ENCODE data around the gene KIF17.
A peak's percentile ranks its signal among the peaks of the same experiment; 100 is the strongest.

Gene KIF17

DNA sequence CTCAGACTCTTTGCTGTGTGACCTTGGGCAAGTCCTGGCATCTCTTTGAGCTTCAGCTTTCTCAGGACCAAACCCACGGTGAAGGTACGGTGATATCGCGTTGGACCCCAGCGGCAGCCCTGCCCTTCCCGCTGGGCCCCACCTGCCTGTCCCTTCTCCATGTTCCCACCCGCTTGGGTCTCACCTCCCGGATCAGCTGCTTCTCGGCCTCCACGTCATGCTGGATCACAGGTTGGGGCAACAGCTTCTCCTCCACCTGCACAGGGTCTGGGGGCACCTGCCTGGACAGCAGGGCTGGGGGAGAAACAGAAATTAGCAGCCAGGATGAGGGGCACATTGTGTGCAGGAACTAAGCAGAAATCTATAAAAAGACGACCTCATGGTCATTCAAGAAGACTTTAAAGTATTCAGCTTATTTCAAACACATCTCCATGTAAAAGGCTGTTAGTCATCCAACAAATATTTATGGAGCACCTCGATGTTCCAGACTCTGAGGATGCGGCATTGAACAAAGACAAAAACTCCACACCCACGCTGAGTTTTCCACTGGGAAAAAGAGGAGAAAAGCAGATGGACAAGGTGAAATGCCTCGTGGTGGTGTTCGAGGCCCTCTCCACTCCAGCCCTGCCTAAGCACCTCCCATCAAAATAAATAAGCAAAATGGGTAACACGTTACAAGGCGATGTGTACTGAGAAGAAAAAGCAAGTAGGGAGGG lies 19.5 kb downstream of the KIF17 start:
- Mint-ChIP-seq H3K9me3 (no peaks in the 10 kb centered on the region), H3K27me3 (peaks cover 13 to 23% of the 10 kb centered on the region in 2 donors), H3K36me3 (no peaks in the 10 kb centered on the region), H3K27ac (no peak overlapping the region), H3K4me3 (no peak overlapping the region), H3K4me1 (peaks cover 6 to 16% of the 10 kb centered on the region in 2 donors)
- no peak for ATAC-seq (replicated peaks)
- no peak for DNase-seq

DNA sequence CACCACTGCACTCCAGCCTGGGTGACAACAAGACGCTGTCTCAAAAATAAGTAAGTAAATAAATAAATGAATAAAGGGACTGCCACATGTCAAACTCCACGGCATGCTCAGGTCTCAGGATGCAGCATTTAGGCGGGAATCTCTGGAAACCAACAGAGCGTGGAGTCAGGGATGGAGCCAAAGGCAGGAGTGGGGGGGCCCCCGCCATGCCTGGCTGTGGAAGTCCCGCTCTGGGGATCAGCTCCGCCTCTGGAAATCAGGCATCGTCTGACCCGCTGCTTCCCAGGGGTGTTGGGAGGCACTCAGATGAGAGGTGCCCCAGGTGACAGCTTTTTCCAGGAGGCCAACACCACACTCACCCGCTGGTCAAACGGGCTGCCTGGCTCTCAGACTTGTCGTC lies 20.2 kb downstream of the KIF17 start:
- Mint-ChIP-seq H3K27me3 (peaks cover 9 to 19% of the 10 kb centered on the region in 2 donors), H3K36me3 (no peaks in the 10 kb centered on the region), H3K4me1 (peaks cover 6 to 16% of the 10 kb centered on the region in 2 donors)

GRCh38 chr1:20696397-20697333 lies 21.1 kb downstream of the KIF17 start:
- DNase-seq (peak; percentile 62), ATAC-seq (replicated peaks) (peak; percentile 95 to 96)
- H3K4me3 Mint-ChIP-seq: peak overlapping the region; percentile 91 to 94
- H3K27me3 Mint-ChIP-seq: peaks cover 8 to 16% of the 10 kb centered on the region in 2 donors
- peaks cover 0 to 4% of the 10 kb centered on the region in 2 donors for H3K9me3 Mint-ChIP-seq
- peak overlapping the region; percentile 88 for H3K27ac Mint-ChIP-seq
- peaks cover 6 to 16% of the 10 kb centered on the region in 2 donors for H3K4me1 Mint-ChIP-seq
- no peaks in the 10 kb centered on the region for H3K36me3 Mint-ChIP-seq

More for the DNA sequence above, 20.2 kb downstream of the KIF17 start:
- Mint-ChIP-seq H3K9me3 (no peaks in the 10 kb centered on the region), H3K27ac (no peak overlapping the region), H3K4me3 (no peak overlapping the region)
- DNase-seq (no peak), ATAC-seq (replicated peaks) (no peak)

DNA sequence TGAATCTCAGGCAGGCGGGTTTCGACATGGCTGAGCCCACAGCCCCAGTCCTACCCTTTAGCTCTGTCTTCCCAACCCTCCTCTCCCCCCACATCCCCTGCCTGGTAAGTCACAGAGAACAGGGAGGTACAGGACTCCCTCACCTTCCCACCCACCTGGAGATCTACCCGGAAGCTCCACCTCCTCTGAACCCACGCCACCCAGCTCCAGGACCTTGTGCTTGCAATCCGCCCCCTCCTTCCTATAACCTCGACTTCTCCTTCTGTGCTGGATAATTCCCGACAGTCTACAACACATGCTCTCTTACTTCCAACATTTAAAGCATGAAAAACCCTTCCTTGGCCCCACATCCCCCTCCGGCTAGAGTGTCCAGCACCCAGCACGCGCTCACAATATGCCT lies 22.3 kb downstream of the KIF17 start:
- H3K27ac Mint-ChIP-seq: no peak overlapping the region
- no peak overlapping the region for H3K4me3 Mint-ChIP-seq
- peaks cover 3 to 16% of the 10 kb centered on the region in 2 donors for H3K27me3 Mint-ChIP-seq
- H3K4me1 Mint-ChIP-seq: peaks cover 6 to 16% of the 10 kb centered on the region in 2 donors
- ATAC-seq (replicated peaks) (no peak), DNase-seq (no peak)
- peaks cover 0 to 5% of the 10 kb centered on the region in 2 donors for H3K9me3 Mint-ChIP-seq
- H3K36me3 Mint-ChIP-seq: no peaks in the 10 kb centered on the region

- ATAC-seq (replicated peaks) (no peak), DNase-seq (no peak)
- Mint-ChIP-seq H3K9me3 (peaks cover 0 to 5% of the 10 kb centered on the region in 2 donors), H3K4me1 (peaks cover 6 to 16% of the 10 kb centered on the region in 2 donors), H3K4me3 (no peak overlapping the region), H3K27me3 (peaks cover 3 to 16% of the 10 kb centered on the region in 2 donors), H3K36me3 (no peaks in the 10 kb centered on the region), H3K27ac (no peak overlapping the region)
Measured at GRCh38 chr1:20693623-20694022, 24.2 kb downstream of the KIF17 start.

GRCh38 chr1:20691872-20692271 lies 25.9 kb downstream of the KIF17 start:
- Mint-ChIP-seq H3K27ac (no peak overlapping the region), H3K4me1 (peaks cover 5 to 13% of the 10 kb centered on the region in 2 donors), H3K9me3 (peaks cover 0 to 5% of the 10 kb centered on the region in 2 donors), H3K36me3 (no peaks in the 10 kb centered on the region), H3K4me3 (no peak overlapping the region), H3K27me3 (peaks cover 3 to 21% of the 10 kb centered on the region in 2 donors)
- DNase-seq: no peak
- ATAC-seq (replicated peaks): no peak

- Mint-ChIP-seq H3K27ac (no peak overlapping the region), H3K36me3 (no peaks in the 10 kb centered on the region), H3K27me3 (peaks cover 10 to 32% of the 10 kb centered on the region in 2 donors), H3K4me3 (no peak overlapping the region), H3K9me3 (peaks cover 0 to 5% of the 10 kb centered on the region in 2 donors), H3K4me1 (peaks cover 0 to 5% of the 10 kb centered on the region in 2 donors)
- DNase-seq (no peak), ATAC-seq (replicated peaks) (no peak)
Measured at GRCh38 chr1:20689645-20690056, 28.2 kb downstream of the KIF17 start.

GRCh38 chr1:20686883-20687725 lies 30.7 kb downstream of the KIF17 start:
- H3K4me3 Mint-ChIP-seq: no peak overlapping the region
- H3K9me3 Mint-ChIP-seq: peaks cover 0 to 5% of the 10 kb centered on the region in 2 donors
- peaks cover 0 to 8% of the 10 kb centered on the region in 2 donors for H3K4me1 Mint-ChIP-seq
- H3K36me3 Mint-ChIP-seq: no peaks in the 10 kb centered on the region
- no peak for ATAC-seq (replicated peaks)
- DNase-seq: no peak
- H3K27me3 Mint-ChIP-seq: peaks cover 16 to 33% of the 10 kb centered on the region in 2 donors
- H3K27ac Mint-ChIP-seq: no peak overlapping the region

- H3K27me3 Mint-ChIP-seq: peaks cover 22 to 33% of the 10 kb centered on the region in 2 donors
- DNase-seq (no peak), ATAC-seq (replicated peaks) (no peak)
- peaks cover 0 to 9% of the 10 kb centered on the region in 2 donors for H3K4me1 Mint-ChIP-seq
- H3K4me3 Mint-ChIP-seq: no peak overlapping the region
- H3K27ac Mint-ChIP-seq: no peak overlapping the region
- H3K9me3 Mint-ChIP-seq: no peaks in the 10 kb centered on the region
- no peaks in the 10 kb centered on the region for H3K36me3 Mint-ChIP-seq
Measured at GRCh38 chr1:20685741-20686140, 32.1 kb downstream of the KIF17 start.

DNA sequence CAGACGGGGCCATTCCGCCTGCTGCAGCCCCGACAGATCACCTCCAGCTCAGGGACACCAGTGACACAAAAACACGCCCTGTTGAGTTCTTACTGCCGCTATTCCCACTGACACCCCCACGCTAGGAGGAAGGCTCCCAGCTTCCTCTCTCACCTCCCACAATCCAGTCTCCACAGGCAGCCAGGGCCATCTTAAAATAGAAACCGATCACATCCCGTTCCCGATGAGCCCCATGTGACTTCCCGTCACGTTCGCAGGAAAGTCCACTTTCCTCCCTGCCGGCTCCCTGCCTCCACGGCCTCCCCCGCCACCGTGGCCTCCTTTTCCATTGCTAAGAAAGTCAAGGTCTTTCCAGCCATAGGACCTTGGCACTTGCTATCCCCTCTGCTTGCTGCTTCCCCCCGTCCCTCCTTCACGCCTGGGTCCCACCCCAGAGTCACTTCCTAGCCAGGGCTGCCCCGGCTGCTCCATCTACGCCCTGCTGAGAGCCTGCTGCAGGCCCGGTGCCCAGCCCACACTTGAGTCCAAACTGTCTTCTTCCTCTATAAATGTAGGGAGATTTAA lies 32.6 kb downstream of the KIF17 start:
- H3K27me3 Mint-ChIP-seq: peaks cover 22 to 33% of the 10 kb centered on the region in 2 donors
- no peak overlapping the region for H3K4me3 Mint-ChIP-seq
- ATAC-seq (replicated peaks): no peak
- H3K27ac Mint-ChIP-seq: no peak overlapping the region
- H3K9me3 Mint-ChIP-seq: no peaks in the 10 kb centered on the region
- H3K36me3 Mint-ChIP-seq: no peaks in the 10 kb centered on the region
- peaks cover 0 to 9% of the 10 kb centered on the region in 2 donors for H3K4me1 Mint-ChIP-seq
- DNase-seq: no peak

- no peak for ATAC-seq (replicated peaks)
- H3K27me3 Mint-ChIP-seq: peaks cover 22 to 33% of the 10 kb centered on the region in 2 donors
- H3K4me3 Mint-ChIP-seq: no peak overlapping the region
- DNase-seq: no peak
- H3K4me1 Mint-ChIP-seq: peaks cover 0 to 9% of the 10 kb centered on the region in 2 donors
- no peaks in the 10 kb centered on the region for H3K36me3 Mint-ChIP-seq
- H3K27ac Mint-ChIP-seq: no peak overlapping the region
- no peaks in the 10 kb centered on the region for H3K9me3 Mint-ChIP-seq
Measured at GRCh38 chr1:20684651-20685050, 33.2 kb downstream of the KIF17 start.

DNA sequence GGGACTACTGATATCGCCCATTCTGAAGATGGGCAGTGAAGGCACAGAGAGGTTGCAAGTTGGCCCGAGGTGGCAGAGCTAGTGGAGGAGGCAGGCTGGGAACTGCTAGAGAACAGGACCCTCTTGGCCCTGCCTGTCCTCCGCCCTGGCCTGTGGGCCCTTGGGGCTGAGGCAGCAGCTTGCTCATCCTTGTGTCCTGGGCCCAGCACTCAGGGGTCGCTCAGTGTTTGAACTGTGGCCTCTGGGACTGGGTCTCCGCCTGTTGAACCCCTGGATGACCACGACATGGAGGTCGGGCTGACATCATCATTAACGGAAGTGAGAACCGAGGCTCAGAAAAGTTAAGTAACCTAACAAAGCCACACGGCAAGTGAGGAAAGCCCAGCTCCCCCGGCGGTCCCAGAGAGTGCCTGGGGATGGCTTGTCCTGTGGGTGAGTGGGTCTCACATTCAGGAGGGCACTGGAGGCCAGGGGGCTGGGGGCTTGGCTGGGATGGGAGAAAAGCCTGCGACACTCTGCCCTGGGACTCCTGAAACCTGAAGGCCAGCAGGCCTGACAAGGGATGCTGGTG lies 33.7 kb downstream of the KIF17 start:
- Mint-ChIP-seq H3K36me3 (no peaks in the 10 kb centered on the region), H3K4me1 (peaks cover 4 to 9% of the 10 kb centered on the region in 2 donors), H3K27me3 (peaks cover 22 to 33% of the 10 kb centered on the region in 2 donors), H3K4me3 (no peak overlapping the region), H3K9me3 (no peaks in the 10 kb centered on the region), H3K27ac (no peak overlapping the region)
- ATAC-seq (replicated peaks) (no peak), DNase-seq (no peak)

GRCh38 chr1:20683614-20684013 lies 34.2 kb downstream of the KIF17 start:
- Mint-ChIP-seq H3K9me3 (peaks cover 0 to under 1% of the 10 kb centered on the region in 2 donors), H3K4me1 (peaks cover 9 to 13% of the 10 kb centered on the region in 2 donors), H3K4me3 (no peak overlapping the region), H3K36me3 (no peaks in the 10 kb centered on the region), H3K27me3 (peaks cover 22 to 33% of the 10 kb centered on the region in 2 donors), H3K27ac (no peak overlapping the region)
- DNase-seq (no peak), ATAC-seq (replicated peaks) (no peak)
